ENCODE data around the gene MED27.
"Not testable (repeated sequence)": the region's sequence is repeated elsewhere in the genome, so short reads cannot be mapped to it uniquely, and the experiment has no call there.

MED27 gene

GRCh38 chr9:132014218-132014805, 65.4 kb downstream of the MED27 start:
- DNase-seq: no peak

- DNase-seq: no peak
Observed at GRCh38 chr9:132012704-132013357, 66.8 kb downstream of the MED27 start.

- no peak for DNase-seq
Observed at GRCh38 chr9:132011896-132012295, 67.8 kb downstream of the MED27 start.

GRCh38 chr9:132011309-132011708, 68.4 kb downstream of the MED27 start:
- no peak for DNase-seq

GRCh38 chr9:132010201-132010600, 69.5 kb downstream of the MED27 start:
- DNase-seq: not testable (repeated sequence)

- DNase-seq: no peak
Observed at GRCh38 chr9:132008855-132009812, 70.5 kb downstream of the MED27 start.

- DNase-seq: no peak
Observed at GRCh38 chr9:132008184-132008803, 71.4 kb downstream of the MED27 start.

GRCh38 chr9:132007371-132008025, 72.2 kb downstream of the MED27 start:
- peak; percentile 72 for DNase-seq

GRCh38 chr9:132006677-132007370, 72.8 kb downstream of the MED27 start:
- peak; percentile 92 for DNase-seq

- DNase-seq: no peak
Observed at GRCh38 chr9:132005899-132006298, 73.8 kb downstream of the MED27 start.

GRCh38 chr9:132004323-132004722, 75.3 kb downstream of the MED27 start:
- DNase-seq: no peak

GRCh38 chr9:132003896-132004295, 75.8 kb downstream of the MED27 start:
- DNase-seq: no peak

GRCh38 chr9:132003319-132003704, 76.4 kb downstream of the MED27 start:
- no peak for DNase-seq

- no peak for DNase-seq
Observed at GRCh38 chr9:132002643-132003318, 76.9 kb downstream of the MED27 start.

GRCh38 chr9:132001567-132001966, 78.1 kb downstream of the MED27 start:
- DNase-seq: no peak

GRCh38 chr9:132000659-132001058, 79.0 kb downstream of the MED27 start:
- no peak for DNase-seq

- no peak for DNase-seq
Observed at GRCh38 chr9:131999692-132000551, 79.7 kb downstream of the MED27 start.

- DNase-seq: no peak
Observed at GRCh38 chr9:131997779-131998178, 81.9 kb downstream of the MED27 start.

- DNase-seq: no peak
Observed at GRCh38 chr9:131997076-131997475, 82.6 kb downstream of the MED27 start.

GRCh38 chr9:131995382-131995781, 84.3 kb downstream of the MED27 start:
- DNase-seq: no peak

Data from NCI-H1436 treated with DMSO at 0.1 percent for 48 hours (cell line).